Middle frontal gyrus (tissue), 1 donor: ENCODE data around the gene WBP4.

Experiments used
- DNase-seq: peaks from one replicate; pipeline ENCODE4 v3.0.0-alpha.2; 2015; ENCODE audit warnings: low spot score; ENCODE audit errors: extremely low spot score

Gene WBP4

DNA sequence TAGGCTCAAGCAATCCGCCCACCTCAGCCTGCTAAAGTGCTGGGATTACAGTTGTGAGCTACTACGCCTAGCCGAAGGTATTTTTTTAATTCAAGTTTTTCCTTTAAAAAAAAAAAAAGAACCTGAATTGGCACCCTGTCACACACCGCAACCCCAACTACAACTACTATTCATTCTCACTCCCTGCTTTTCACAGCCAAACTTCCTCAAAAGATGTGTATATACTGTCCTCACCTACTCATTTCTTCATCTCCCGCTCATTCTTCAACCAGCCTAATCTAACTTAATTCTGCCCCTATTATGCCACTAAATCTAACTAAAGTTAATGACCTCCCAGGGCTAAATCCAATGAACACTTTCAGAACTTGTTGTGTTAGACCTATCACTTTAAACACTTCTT, 12.7 kb upstream of the WBP4 start:
- no peak for DNase-seq

- no peak for DNase-seq
These were observed 11.5 kb upstream of the WBP4 start for GRCh38 chr13:41049480-41050440.

DNA sequence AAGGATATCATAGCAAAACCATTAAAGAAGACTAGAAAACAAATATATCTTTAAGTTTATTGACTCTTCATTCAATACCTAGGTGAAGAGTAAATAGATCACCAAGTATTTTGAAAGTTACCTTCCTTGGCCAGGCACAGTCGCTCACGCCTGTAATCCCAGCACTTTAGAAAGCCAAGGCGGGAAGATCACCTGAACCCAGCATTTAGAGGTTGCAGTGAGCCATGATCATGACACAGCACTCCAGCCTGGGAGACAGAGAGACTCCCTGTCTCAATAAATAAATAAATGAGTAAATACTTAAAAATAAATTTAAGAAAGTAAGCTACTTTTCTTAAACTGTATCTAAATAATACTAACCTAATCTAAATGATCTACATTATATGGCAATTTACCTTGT, 8.9 kb upstream of the WBP4 start:
- DNase-seq, result no peak

- no peak for DNase-seq
These were observed 7.9 kb upstream of the WBP4 start for GRCh38 chr13:41053384-41053826.

- no peak for DNase-seq
These were observed 7.0 kb upstream of the WBP4 start for GRCh38 chr13:41054212-41054877.

DNA sequence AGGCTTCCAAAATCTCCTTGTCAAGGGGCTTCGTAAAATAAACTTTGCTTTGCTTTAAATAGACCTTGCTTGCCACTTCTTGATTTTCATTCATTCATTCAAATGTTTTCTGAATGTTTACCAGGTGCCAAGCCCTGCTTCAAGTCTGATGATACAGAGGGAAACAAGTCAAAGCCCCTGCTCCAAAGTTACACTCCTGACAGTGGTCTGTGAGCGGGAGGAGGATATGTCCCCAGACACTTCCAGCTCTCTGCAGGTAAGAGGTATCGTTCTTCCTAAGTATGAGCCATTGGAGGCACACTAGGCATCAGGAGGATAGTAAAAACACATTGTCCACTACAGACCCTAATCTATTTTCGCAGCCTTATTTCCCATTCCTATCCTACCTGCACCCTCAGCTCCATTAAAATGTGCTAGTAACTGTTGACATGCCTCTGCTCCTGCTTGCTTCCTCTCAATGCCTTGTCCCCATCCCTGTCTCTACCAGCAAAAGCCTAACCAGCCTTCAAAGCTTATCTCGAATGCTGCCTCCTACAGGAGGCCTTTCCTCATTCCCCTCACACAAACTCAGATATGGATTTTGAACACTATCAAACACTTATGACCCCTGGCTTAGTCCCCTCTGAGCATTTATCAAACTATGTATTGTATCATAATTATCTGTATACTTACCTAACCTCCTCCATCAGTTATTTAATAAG, 6.2 kb upstream of the WBP4 start:
- no peak for DNase-seq

DNA sequence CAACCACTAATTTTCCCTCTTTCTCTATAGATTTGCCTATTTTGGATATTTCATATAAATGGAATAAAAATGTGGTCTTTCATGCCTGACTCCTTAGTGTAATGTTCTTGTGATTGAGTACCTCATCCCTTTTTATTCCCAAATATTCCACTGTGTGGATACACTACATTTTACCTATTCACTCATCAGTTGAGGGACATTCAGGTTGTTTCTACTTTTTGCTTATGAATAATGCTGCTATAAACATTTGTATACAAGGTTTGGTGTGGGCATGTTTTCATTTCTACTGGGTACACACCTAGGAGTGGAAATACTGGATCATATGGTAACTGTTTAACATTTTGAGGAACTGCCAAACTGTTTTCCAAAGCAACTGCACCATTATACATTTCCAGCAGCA, 5.1 kb upstream of the WBP4 start:
- no peak for DNase-seq

DNA sequence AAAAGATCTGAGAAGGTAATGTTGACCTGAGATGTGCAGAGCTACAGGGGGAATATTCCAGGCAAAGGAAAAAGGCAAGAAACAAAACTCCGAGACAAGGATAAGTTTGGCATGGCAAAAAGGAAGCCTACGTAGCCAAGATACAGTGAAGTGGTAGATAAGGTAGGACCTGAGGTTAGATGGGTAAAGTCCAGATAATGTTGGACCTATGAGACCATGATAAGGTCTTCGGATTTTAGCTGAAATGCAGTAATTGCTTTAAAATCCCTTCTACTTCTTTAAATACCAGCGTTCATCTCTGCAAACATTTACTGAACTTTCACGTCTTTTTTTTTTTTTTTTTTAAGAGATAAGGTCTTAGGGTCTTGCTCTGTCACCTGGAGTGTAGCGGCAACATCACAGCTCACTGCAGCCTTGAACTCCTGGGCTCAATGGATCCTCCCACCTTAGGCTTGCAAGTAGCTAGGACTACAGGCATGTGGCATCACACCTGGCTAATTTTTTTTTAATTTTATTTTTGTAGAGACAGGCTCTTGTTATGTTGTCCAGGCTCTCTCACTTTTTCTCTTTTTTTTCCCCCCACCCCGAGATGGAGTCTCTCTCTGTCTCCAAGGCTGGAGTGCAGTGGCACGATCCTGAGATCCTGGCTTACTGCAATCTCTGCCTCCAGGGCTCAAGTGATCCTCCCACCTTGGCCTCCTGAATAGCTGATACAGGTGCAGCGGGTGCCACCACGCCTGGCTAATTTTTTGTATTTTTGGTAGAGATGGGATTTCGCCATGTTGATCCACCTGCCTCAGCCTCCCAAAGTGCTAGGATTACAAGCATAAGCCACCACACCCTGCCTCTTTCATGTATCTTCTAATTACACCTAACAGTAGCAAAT, 4.2 kb upstream of the WBP4 start:
- no peak for DNase-seq

GRCh38 chr13:41058295-41059070, 2.8 kb upstream of the WBP4 start:
- DNase-seq, result no peak

- DNase-seq, result no peak
These were observed 1.7 kb upstream of the WBP4 start for GRCh38 chr13:41059456-41060081.

DNA sequence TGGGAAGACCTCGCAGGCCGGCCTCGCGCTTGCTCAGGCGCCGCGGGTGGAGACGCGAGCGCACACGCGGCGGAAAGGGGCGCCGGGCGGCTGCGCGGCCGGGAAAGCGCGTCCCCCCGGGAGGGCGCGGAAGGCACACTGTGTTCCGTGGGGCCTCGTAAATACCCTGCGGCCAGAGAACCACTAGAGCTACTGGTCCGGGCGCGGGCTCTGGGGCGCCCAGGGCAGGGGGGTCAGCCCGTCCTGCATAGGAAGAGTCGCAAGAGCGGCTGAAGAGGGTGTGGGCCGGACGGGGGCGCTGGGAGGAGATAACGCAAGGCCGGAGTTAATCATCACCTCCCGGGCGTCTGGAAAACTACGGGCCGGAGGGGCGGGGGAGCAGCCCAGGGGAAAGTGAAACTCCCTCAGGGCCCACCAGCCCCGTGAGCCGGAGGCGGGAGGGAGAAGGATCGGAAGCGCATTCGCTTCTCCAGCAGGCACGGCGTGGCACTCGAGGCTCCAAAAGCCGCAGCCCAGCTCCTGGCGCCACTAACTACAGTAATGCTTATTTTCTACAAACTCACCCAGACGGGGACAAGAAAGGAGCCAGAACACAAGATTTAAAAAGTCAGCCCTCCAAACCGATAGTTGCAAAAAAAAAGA, 1.1 kb upstream of the WBP4 start:
- DNase-seq, result peak; percentile 67

DNA sequence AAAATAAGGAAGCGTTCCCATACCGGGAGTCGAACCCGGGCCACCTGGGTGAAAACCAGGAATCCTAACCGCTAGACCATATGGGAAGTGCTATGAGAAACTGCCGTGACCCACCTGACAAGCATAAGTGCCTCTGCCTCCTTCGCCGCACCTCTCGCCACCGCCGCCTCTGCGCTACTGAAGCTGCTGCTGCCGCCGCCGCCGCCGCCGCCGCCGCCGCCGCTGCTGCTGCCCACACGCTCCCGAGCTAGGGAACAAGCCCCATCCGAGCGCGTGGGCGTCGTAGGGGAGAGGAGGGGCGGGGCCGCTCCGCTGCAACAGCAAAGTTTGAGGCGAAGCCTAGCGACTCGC, 610 bp upstream of the WBP4 start:
- peak; percentile 62 for DNase-seq

DNA sequence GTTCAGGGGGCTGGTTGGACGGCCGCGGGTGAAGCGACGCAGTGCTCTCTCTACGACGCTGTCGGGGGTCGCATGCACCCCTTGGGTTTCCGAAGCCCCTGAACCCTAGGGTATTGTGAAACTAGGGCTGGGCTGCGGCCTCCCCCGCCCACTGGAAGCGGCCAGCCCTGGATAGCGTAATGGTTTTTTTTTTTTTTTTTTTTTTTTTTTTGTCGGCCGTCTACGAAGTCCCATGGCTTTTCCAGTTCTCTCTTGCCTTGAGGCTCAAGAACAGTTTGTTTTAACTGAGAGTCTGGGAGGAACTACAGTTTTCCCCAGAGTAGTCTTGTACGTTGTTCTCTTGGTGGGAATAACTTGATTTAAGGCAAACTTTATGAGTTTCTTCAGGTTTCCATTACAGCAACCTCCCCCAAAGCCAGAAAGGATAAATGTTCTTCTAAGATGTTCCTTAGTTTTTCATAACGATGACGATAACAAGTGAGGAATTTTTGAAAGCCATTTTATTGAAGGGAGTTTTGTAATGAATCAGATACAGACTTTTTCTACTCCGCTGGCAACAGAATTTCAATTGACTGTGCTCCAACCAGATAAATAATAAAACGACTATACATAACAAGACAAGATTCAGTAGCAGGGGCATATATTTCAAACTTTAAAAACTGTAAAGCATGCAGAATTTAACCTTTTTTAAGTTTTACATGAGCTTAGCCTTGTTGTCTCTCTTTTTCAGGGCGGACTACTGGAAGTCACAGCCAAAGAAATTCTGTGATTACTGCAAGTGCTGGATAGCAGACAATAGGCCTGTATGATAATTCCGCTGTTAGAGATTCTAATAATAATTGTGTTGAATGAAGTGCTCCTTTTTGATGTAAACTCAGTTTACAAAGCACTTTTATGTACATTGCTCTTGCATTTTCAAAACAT, 867 bp downstream of the WBP4 start:
- no peak for DNase-seq

GRCh38 chr13:41064493-41064892, 3.2 kb downstream of the WBP4 start:
- no peak for DNase-seq

DNA sequence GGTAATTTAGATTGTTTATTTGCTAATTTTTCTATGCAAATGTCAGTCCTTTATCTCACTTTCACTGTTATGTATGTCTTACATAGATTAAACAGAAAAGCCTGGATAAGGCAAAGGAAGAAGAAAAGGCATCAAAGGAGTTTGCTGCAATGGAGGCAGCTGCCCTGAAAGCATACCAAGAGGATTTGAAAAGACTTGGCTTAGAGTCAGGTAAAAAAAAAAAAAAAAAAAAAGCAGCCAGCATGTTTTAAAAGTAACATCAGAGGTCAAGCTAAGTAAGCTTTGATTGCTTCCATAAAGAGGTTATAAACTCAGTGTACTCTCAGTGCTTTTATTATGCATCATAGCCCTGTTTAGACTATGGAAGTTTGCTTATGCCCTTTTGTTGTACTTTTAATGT, 3.8 kb downstream of the WBP4 start:
- no peak for DNase-seq

DNA sequence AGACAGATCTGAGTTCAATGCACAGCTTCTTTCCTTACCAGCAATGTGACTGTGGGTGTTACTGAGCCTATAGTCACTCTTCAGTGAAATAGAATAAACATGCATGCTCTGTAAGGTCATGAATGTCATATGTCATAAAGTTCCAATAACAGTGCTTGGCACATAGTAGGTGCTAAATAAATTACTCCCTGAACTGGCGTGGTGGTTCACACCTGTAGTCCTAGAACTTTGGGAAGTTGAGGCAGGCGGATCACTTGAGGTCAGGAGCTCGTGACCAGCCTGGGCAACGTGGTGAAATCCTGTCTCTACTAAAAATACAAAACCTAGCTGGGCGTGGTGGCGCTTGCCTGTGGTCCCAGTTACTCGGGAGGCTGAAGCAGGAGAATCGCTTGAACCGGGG, 13.2 kb downstream of the WBP4 start:
- no peak for DNase-seq

DNA sequence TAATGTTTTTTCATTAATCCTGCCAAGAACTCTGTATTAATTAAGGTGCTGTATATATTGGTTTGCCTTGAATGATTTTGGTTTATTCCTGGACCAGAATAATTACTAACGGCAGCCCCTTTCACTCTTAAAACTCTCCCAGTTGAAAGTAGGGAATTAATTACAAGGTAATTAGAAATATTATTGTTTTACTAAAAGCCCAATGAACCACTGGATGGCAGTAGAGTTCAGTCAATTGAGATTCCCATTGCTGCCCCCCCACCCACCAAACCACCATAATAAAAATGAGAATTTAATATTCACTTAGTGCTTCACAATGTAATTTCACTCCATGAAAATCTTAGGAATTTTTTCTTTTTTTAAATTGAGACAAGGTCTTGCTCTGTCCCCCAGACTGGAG, 13.7 kb downstream of the WBP4 start:
- DNase-seq, result no peak

DNA sequence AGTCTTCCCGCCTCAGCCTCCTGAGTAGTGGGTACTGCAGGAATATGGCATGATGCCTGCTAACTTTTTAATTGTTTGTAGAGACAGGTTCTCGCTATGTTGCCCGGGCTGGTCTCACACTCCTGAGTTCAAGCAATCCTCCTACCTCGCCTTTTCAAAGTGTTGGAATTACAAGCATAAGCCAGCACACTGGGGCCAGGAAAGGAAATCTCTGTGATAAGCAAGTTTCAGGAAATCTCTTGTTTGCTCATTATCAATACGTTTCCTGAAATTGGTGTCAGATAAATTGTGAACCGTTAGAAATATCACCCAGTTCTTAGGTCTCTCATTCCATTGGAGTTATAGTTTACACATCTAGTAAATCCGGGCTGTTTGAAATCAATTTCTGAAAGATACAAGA, 14.2 kb downstream of the WBP4 start:
- DNase-seq, result no peak
